B cell (primary cell): ENCODE data around the gene MGMT. TPM values are rescaled to one million over a fixed set of nuclear protein-coding genes. Genes with fewer than 3 reads are reported as not detected.

ENCODE experiments used
- ATAC-seq: fragments of 200-7000 bp; cut with Tn5 transposase; one replicate; pipeline ENCODE4 v1.10.0; 2021; ENCODE audit warnings: low read depth, mild to moderate bottlenecking, moderate number of reproducible peaks, moderate library complexity
- CTCF ChIA-PET: fragments of 350-600 bp; sonication (Branson Sonifier 250); formaldehyde crosslinking; loops from one replicate; lab custom pipeline; 2021; ENCODE audit warnings: antibody characterized with exemption, inconsistent platforms; lab: Charles Lee
- POLR2A ChIA-PET: fragments of 350-600 bp; sonication (Branson Sonifier 250); formaldehyde crosslinking; loops from one replicate; lab custom pipeline; 2021; ENCODE audit warnings: antibody characterized with exemption; lab: Charles Lee
- DNase-seq: peaks from one replicate; pipeline ENCODE4 v3.0.0; 2013
- H2AFZ ChIP-seq: 2 replicates; pipeline ENCODE4 v1.6.1; 2012; ENCODE audit warnings: mild to moderate bottlenecking, low read depth, low read length; ENCODE audit not compliant: insufficient read depth, poor library complexity, severe bottlenecking
- H3K27ac ChIP-seq, 2 donors: 1 replicate in 1 of 2; 2 replicates in 1 of 2; pipeline ENCODE4 v1.5.1; 2012 to 2013; ENCODE audit warnings: low read length in 2 of 2, mild to moderate bottlenecking in 2 of 2, moderate library complexity in 1 of 2
- H3K27me3 ChIP-seq, 4 experiments: fragments of 200-600 bp in 1 of 4; sonication (generic) in 1 of 4; replicated peaks in 1 of 4; 1 replicate in 2 of 4; 2 replicates in 2 of 4; pipeline versions ENCODE4 v1.6.1 to v1.7.0; 2013 to 2016; ENCODE audit warnings: low read length in 3 of 4, mild to moderate bottlenecking in 2 of 4, mixed read lengths in 1 of 4, moderate library complexity in 1 of 4; ENCODE audit not compliant: insufficient read depth in 4 of 4, control insufficient read depth in 3 of 4; ENCODE audit errors: control extremely low read depth in 1 of 4
- H3K36me3 ChIP-seq, 2 experiments: replicated peaks in 1 of 2; 1 replicate in 1 of 2; 2 replicates in 1 of 2; pipeline versions ENCODE4 v1.6.1 to v1.7.1; 2013; ENCODE audit warnings: low read length in 1 of 2; ENCODE audit not compliant: insufficient read depth in 2 of 2, control insufficient read depth in 1 of 2; ENCODE audit errors: control extremely low read depth in 1 of 2, extremely low read depth in 1 of 2
- H3K4me1 ChIP-seq, 2 donors: fragments of 200-600 bp in 1 of 2; sonication (generic) in 1 of 2; 1 replicate in 1 of 2; 2 replicates in 1 of 2; pipeline versions ENCODE4 v1.5.1 to v1.6.1; 2013 to 2017; ENCODE audit warnings: low read length in 2 of 2; ENCODE audit not compliant: control insufficient read depth in 2 of 2, insufficient read depth in 2 of 2
- H3K4me2 ChIP-seq: replicated peaks from 2 replicates; pipeline ENCODE3; 2012; ENCODE audit warnings: mild to moderate bottlenecking, low read depth, low read length; ENCODE audit not compliant: poor library complexity, severe bottlenecking
- H3K4me3 ChIP-seq, 5 experiments: fragments of 200-600 bp in 1 of 5; sonication (generic) in 1 of 5; 1 replicate in 3 of 5; 2 replicates in 2 of 5; pipeline versions ENCODE4 v1.5.1 to v1.7.0; 2011 to 2016; ENCODE audit warnings: low read length in 4 of 5, mild to moderate bottlenecking in 4 of 5, low read depth in 2 of 5, control low read depth in 1 of 5, moderate library complexity in 1 of 5; ENCODE audit not compliant: insufficient read depth in 1 of 5; ENCODE audit errors: control extremely low read depth in 1 of 5, extremely low read depth in 1 of 5
- H3K79me2 ChIP-seq: fragments of 200-600 bp; sonication (generic); one replicate; pipeline ENCODE4 v1.6.0; 2016; ENCODE audit warnings: low read length; ENCODE audit not compliant: control insufficient read depth, insufficient read depth
- H3K9ac ChIP-seq: fragments of 200-600 bp; sonication (generic); 2 replicates; pipeline ENCODE4 v1.6.1; 2017; ENCODE audit warnings: mild to moderate bottlenecking, low read length, moderate library complexity
- H3K9me3 ChIP-seq, 3 donors: one replicate each; pipeline versions ENCODE4 v1.6.1 to v1.7.1; 2013; ENCODE audit warnings: low read length in 2 of 3; ENCODE audit not compliant: control insufficient read depth in 2 of 3, insufficient read depth in 1 of 3; ENCODE audit errors: control extremely low read depth in 1 of 3
- H4K20me1 ChIP-seq: 2 replicates; pipeline ENCODE4 v1.6.0; 2012; ENCODE audit warnings: mild to moderate bottlenecking, low read length; ENCODE audit not compliant: insufficient read depth, control insufficient read depth, poor library complexity, severe bottlenecking
- H3K27ac Mint-ChIP-seq: one replicate; pipeline ENCODE4 v1.8.0; 2021; ENCODE audit warnings: mixed read lengths
- H3K27me3 Mint-ChIP-seq: one replicate; pipeline ENCODE4 v1.8.0; 2021; ENCODE audit warnings: mixed read lengths
- H3K4me1 Mint-ChIP-seq: one replicate; pipeline ENCODE4 v1.8.0; 2021; ENCODE audit warnings: mixed read lengths
- H3K4me3 Mint-ChIP-seq: one replicate; pipeline ENCODE4 v1.8.0; 2021; ENCODE audit warnings: mixed read lengths
- H3K9me3 Mint-ChIP-seq: one replicate; pipeline ENCODE4 v1.8.0; 2022; ENCODE audit warnings: mixed read lengths; ENCODE audit not compliant: insufficient read depth
- CTCF ChIP-seq: fragments of 200-600 bp; IDR thresholded peaks from one replicate; pipeline ENCODE4 v1.8.0; 2022; ENCODE audit warnings: antibody characterized with exemption, mild to moderate bottlenecking
- EZH2 ChIP-seq: IDR thresholded peaks from 2 replicates; pipeline ENCODE4 v1.6.1; 2012; ENCODE audit warnings: borderline replicate concordance, low read depth, mild to moderate bottlenecking, moderate library complexity, low read length; ENCODE audit not compliant: insufficient read depth, poor library complexity, severe bottlenecking
- WGBS: methylation state at CpG from one replicate; pipeline ENCODE4 v1.1.5; 2013; ENCODE audit warnings: missing lambda C conversion rate; ENCODE audit not compliant: insufficient coverage; 5-methylcytosine and 5-hydroxymethylcytosine counted together
- intact Hi-C: fragments of 100-400 bp; cut with micrococcal nuclease; formaldehyde crosslinking; loops from one replicate; pipeline ENCODE4 v1.10.0; 2022
- polyA plus RNA-seq: library from polyadenylated mRNA; depleted of rRNA; stranded (reverse); fragments of >200 nt; gene quantifications from 2 replicates; pipeline ENCODE4 v1.2.3, GENCODE V29; 2012
- total RNA-seq, 2 donors: library from RNA; stranded (reverse); fragments of 120-200 nt in 1 of 2; gene quantifications; 1 replicate in 1 of 2; 2 replicates in 1 of 2; pipeline versions ENCODE4 v1.2.3 to v1.2.4, GENCODE V29; 2013 to 2022

MGMT gene
- total and polyA plus RNA-seq, 2 donors (not counting 1 experiment from before 2014, with no cell fraction given), result 16.6 to 87.7 TPM

DNA sequence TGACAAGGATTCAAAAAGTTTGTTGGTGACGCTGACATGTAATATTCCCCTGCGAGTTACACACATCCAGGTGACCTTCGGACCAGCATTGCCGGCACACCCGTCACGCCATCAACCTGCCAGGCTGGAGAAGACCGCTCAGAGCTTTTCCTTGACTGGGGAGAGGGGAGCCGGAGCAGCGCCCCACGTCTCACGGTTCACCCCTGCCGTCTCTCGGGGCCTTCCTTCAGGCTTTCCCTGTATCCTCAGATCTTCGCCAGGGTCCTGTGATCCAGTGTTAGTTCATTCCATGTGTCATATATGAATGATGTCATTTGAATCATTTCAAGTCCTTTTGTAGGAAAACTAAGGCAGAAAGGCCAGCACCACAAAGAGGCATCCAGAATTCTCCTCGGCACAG lies 127.8 kb downstream of the MGMT start:
- H3K9ac ChIP-seq, result no peak overlapping the region
- no peak overlapping the region for H3K4me3 ChIP-seq

GRCh38 chr10:129598413-129598812 lies 131.4 kb downstream of the MGMT start:
- H3K27ac ChIP-seq, result no peak overlapping the region
- no peak for TF ChIP-seq EZH2
- no peak for TF ChIP-seq CTCF
- H3K4me2 ChIP-seq, result no peak overlapping the region
- 98% methylated on average over 4 of the region's 4 CpGs for WGBS
- H3K9ac ChIP-seq, result no peak overlapping the region
- Mint-ChIP-seq H3K27me3 (no peaks in the 10 kb centered on the region), H3K4me1 (peaks cover 12% of the 10 kb centered on the region), H3K27ac (no peak overlapping the region), H3K4me3 (no peak overlapping the region), H3K9me3 (no peaks in the 10 kb centered on the region)
- intact Hi-C loops, result no loop called here
- ChIA-PET POLR2A (interaction anchor here (0.7 kb wide), 1 partner anchor 46 kb away, joined by 3 read pairs; no protein-coding TSS in a partner anchor), CTCF (no interaction called here)
- no peaks in the 10 kb centered on the region for H4K20me1 ChIP-seq
- H3K79me2 ChIP-seq, result no peaks in the 10 kb centered on the region
- no peaks in the 10 kb centered on the region for H3K27me3 ChIP-seq
- no peak overlapping the region for H2AFZ ChIP-seq
- no peak for ATAC-seq
- H3K4me3 ChIP-seq, result no peak overlapping the region
- peaks cover 0 to 20% (median 0%) of the 10 kb centered on the region in 3 donors for H3K9me3 ChIP-seq
- peaks cover 0 to 5% of the 10 kb centered on the region in 2 donors for H3K4me1 ChIP-seq
- no peak for DNase-seq
- H3K36me3 ChIP-seq, result peaks cover 2 to 3% of the 10 kb centered on the region in 2 experiments

More for the DNA sequence above, 127.8 kb downstream of the MGMT start:
- H3K27ac Mint-ChIP-seq, result no peak overlapping the region
- no peak overlapping the region for H3K27ac ChIP-seq
- ChIA-PET CTCF (no interaction called here), POLR2A (no interaction called here)
- no peak overlapping the region for H2AFZ ChIP-seq
- no peaks in the 10 kb centered on the region for H3K27me3 ChIP-seq
- no peaks in the 10 kb centered on the region for H3K4me1 Mint-ChIP-seq
- ATAC-seq, result no peak
- H3K4me2 ChIP-seq, result no peak overlapping the region
- intact Hi-C loops, result no loop called here
- peaks cover 2 to 3% of the 10 kb centered on the region in 2 experiments for H3K36me3 ChIP-seq
- TF ChIP-seq EZH2 (no peak), CTCF (no peak)
- no peaks in the 10 kb centered on the region for H3K9me3 Mint-ChIP-seq
- WGBS, result 98% methylated on average over 14 of the region's 15 CpGs
- H3K27me3 Mint-ChIP-seq, result no peaks in the 10 kb centered on the region
- no peak for DNase-seq
- no peaks in the 10 kb centered on the region for H3K79me2 ChIP-seq
- peaks cover 0 to 40% (median 0%) of the 10 kb centered on the region in 3 donors for H3K9me3 ChIP-seq
- no peaks in the 10 kb centered on the region for H4K20me1 ChIP-seq
- no peak overlapping the region for H3K4me3 Mint-ChIP-seq
- H3K4me1 ChIP-seq, result no peaks in the 10 kb centered on the region
